IMR-90 (cell line): ENCODE measurements around the gene P2RY2. TPM values are rescaled to one million over a fixed set of nuclear protein-coding genes. Genes with fewer than 3 reads are reported as not detected.

Experiments used
- ATAC-seq: fragments of 200-7000 bp; cut with Tn5 transposase; 2 replicates; pipeline ENCODE4 v1.9.1; 2020; ENCODE audit warnings: low read depth, mild to moderate bottlenecking, moderate library complexity
- BruUV-seq: library from RNA; stranded (reverse); fragments of 400-500 nt; replicated peaks from 2 replicates; lab custom pipeline; 2021; lab: Mats Ljungman, UMichigan
- CTCF ChIA-PET: fragments of 300-600 bp; formaldehyde crosslinking; extraction: SDS; loops from one replicate; lab custom pipeline; 2021; ENCODE audit warnings: antibody characterized with exemption; lab: Yijun Ruan, JAX
- POLR2A ChIA-PET: fragments of 300-600 bp; sonication (Branson Sonifier 250); formaldehyde crosslinking; loops from one replicate; lab custom pipeline; 2022; ENCODE audit warnings: antibody characterized with exemption; ENCODE audit not compliant: unreplicated experiment; lab: Charles Lee
- DNase-seq: peaks from one replicate; pipeline ENCODE4 v3.0.0; 2013
- H2AFZ ChIP-seq: replicated peaks from 2 replicates; pipeline ENCODE3; 2013; ENCODE audit warnings: low read length, mild to moderate bottlenecking; ENCODE audit not compliant: poor library complexity
- H2AK5ac ChIP-seq: 2 replicates; pipeline ENCODE4 v1.6.1; 2013; ENCODE audit warnings: low read depth, low read length, inconsistent platforms
- H2AK9ac ChIP-seq: replicated peaks from 2 replicates; pipeline ENCODE3; 2013; ENCODE audit warnings: mild to moderate bottlenecking, low read depth, low read length, moderate library complexity; ENCODE audit not compliant: poor library complexity
- H2BK120ac ChIP-seq: 2 replicates; pipeline ENCODE4 v1.6.1; 2013; ENCODE audit warnings: low read depth, low read length, inconsistent platforms
- H2BK15ac ChIP-seq: 3 replicates; pipeline ENCODE4 v1.6.1; 2013; ENCODE audit warnings: low read depth, low read length, inconsistent platforms
- H2BK20ac ChIP-seq: 2 replicates; pipeline ENCODE4 v1.6.1; 2013; ENCODE audit warnings: low read depth, mild to moderate bottlenecking, inconsistent platforms, low read length, moderate library complexity
- H2BK5ac ChIP-seq: 2 replicates; pipeline ENCODE4 v1.6.1; 2013; ENCODE audit warnings: mild to moderate bottlenecking, low read depth, low read length, inconsistent platforms; ENCODE audit not compliant: poor library complexity, severe bottlenecking
- H3K14ac ChIP-seq: replicated peaks from 2 replicates; pipeline ENCODE4 v1.6.1; 2013; ENCODE audit warnings: low read depth, low read length, inconsistent platforms
- H3K18ac ChIP-seq: 2 replicates; pipeline ENCODE4 v1.6.1; 2013; ENCODE audit warnings: low read depth, low read length, control low read depth
- H3K23ac ChIP-seq: 2 replicates; pipeline ENCODE4 v1.6.1; 2013; ENCODE audit warnings: low read depth, low read length, inconsistent platforms
- H3K27ac ChIP-seq: 2 replicates; pipeline ENCODE4 v1.5.1; 2013; ENCODE audit warnings: mild to moderate bottlenecking, control low read depth, low read length; ENCODE audit not compliant: insufficient read depth
- H3K27me3 ChIP-seq: 2 replicates; pipeline ENCODE4 v1.6.1; 2013; ENCODE audit warnings: low read length; ENCODE audit not compliant: control insufficient read depth, insufficient read depth
- H3K36me3 ChIP-seq: 2 replicates; pipeline ENCODE4 v1.6.1; 2013; ENCODE audit warnings: low read length, mixed read lengths; ENCODE audit not compliant: control insufficient read depth, insufficient read depth
- H3K4ac ChIP-seq: 2 replicates; pipeline ENCODE4 v1.6.1; 2013; ENCODE audit warnings: low read depth, low read length, inconsistent platforms
- H3K4me1 ChIP-seq: 2 replicates; pipeline ENCODE4 v1.6.1; 2013; ENCODE audit warnings: low read length, mixed read lengths; ENCODE audit not compliant: control insufficient read depth, insufficient read depth
- H3K4me2 ChIP-seq: 2 replicates; pipeline ENCODE4 v1.6.1; 2013; ENCODE audit warnings: low read depth, mild to moderate bottlenecking, control low read depth, low read length, moderate library complexity
- H3K4me3 ChIP-seq: 2 replicates; pipeline ENCODE4 v1.5.1; 2013; ENCODE audit warnings: low read depth, mild to moderate bottlenecking, control low read depth, low read length, moderate library complexity; ENCODE audit not compliant: insufficient read depth
- H3K56ac ChIP-seq: 2 replicates; pipeline ENCODE4 v1.6.1; 2013; ENCODE audit warnings: low read length, inconsistent platforms; ENCODE audit not compliant: insufficient read depth; ENCODE audit errors: extremely low read depth
- H3K79me1 ChIP-seq, 2 experiments: 2 replicates each; pipeline ENCODE4 v1.6.1; 2013; ENCODE audit warnings: low read length in 2 of 2, inconsistent platforms in 1 of 2, low read depth in 1 of 2
- H3K9ac ChIP-seq: 2 replicates; pipeline ENCODE4 v1.6.1; 2013; ENCODE audit warnings: low read depth, low read length, control low read depth
- H3K9me1 ChIP-seq: 2 replicates; pipeline ENCODE4 v1.6.1; 2013; ENCODE audit warnings: low read length, inconsistent platforms; ENCODE audit not compliant: insufficient read depth
- H3K9me3 ChIP-seq: 2 replicates; pipeline ENCODE4 v1.6.1; 2013; ENCODE audit warnings: low read length; ENCODE audit not compliant: control insufficient read depth, insufficient read depth
- H4K20me1 ChIP-seq: 2 replicates; pipeline ENCODE4 v1.6.1; 2013; ENCODE audit warnings: low read length, inconsistent platforms; ENCODE audit not compliant: insufficient read depth
- H4K5ac ChIP-seq: 2 replicates; pipeline ENCODE4 v1.6.1; 2013; ENCODE audit warnings: mild to moderate bottlenecking, low read depth, low read length, control low read depth
- H4K8ac ChIP-seq, 2 experiments: 2 replicates each; pipeline ENCODE4 v1.6.1; 2013; ENCODE audit warnings: low read depth in 2 of 2, low read length in 2 of 2, control low read depth in 1 of 2, inconsistent platforms in 1 of 2
- H4K91ac ChIP-seq: 2 replicates; pipeline ENCODE4 v1.6.1; 2013; ENCODE audit warnings: low read depth, low read length, inconsistent platforms; ENCODE audit not compliant: insufficient read depth
- BHLHE40 ChIP-seq: fragments of 150-350 bp; IDR thresholded peaks from 2 replicates; pipeline ENCODE4 v1.6.1; 2016; ENCODE audit warnings: mild to moderate bottlenecking, low read depth, low read length
- CEBPB ChIP-seq: IDR thresholded peaks from 2 replicates; pipeline ENCODE4 v1.6.1; 2012; ENCODE audit warnings: low read depth, low read length, improper control_type of control experiment
- MAFK ChIP-seq: IDR thresholded peaks from 2 replicates; pipeline ENCODE4 v1.6.1; 2012; ENCODE audit warnings: low read depth, low read length, improper control_type of control experiment
- MAZ ChIP-seq: IDR thresholded peaks from 2 replicates; pipeline ENCODE4 v1.6.1; 2012; ENCODE audit warnings: low read depth, mild to moderate bottlenecking, low read length, improper control_type of control experiment, moderate library complexity, borderline replicate concordance
- MXI1 ChIP-seq: IDR thresholded peaks from 2 replicates; pipeline ENCODE4 v1.6.1; 2012; ENCODE audit warnings: low read depth, mild to moderate bottlenecking, low read length, moderate library complexity, borderline replicate concordance
- NFE2L2 ChIP-seq: fragments of 150-350 bp; IDR thresholded peaks from 2 replicates; pipeline ENCODE4 v1.6.1; 2016; ENCODE audit warnings: low read depth, mild to moderate bottlenecking, low read length
- POLR2A ChIP-seq: IDR thresholded peaks from 2 replicates; pipeline ENCODE4 v1.6.1; 2012; ENCODE audit warnings: mild to moderate bottlenecking, low read depth, low read length
- RFX5 ChIP-seq: IDR thresholded peaks from 2 replicates; pipeline ENCODE4 v1.8.0; 2012; ENCODE audit warnings: low read depth, mild to moderate bottlenecking, low read length, moderate library complexity
- SMC3 ChIP-seq: fragments of 150-350 bp; IDR thresholded peaks from 2 replicates; pipeline ENCODE4 v1.6.1; 2016; ENCODE audit warnings: low read depth, mild to moderate bottlenecking, antibody characterized with exemption, low read length, moderate library complexity
- WGBS, 2 experiments: methylation state at CpG; one replicate each; pipeline versions ENCODE4 v1.1.5 to v1.1.7; 2013; ENCODE audit warnings: missing lambda C conversion rate in 2 of 2; ENCODE audit not compliant: insufficient read length in 1 of 2; ENCODE audit errors: extremely low coverage in 2 of 2; 5-methylcytosine and 5-hydroxymethylcytosine counted together
- dilution Hi-C: fragments of 300-500 bp; cut with HindIII; formaldehyde crosslinking; loops from one replicate; pipeline ENCODE4 v1.14.3; 2018; ENCODE audit warnings: low sequenced_read_pairs; ENCODE audit not compliant: unreplicated experiment
- in situ Hi-C: fragments of 300-500 bp; cut with MboI; formaldehyde crosslinking; loops from 3 replicates; pipeline ENCODE4 v1.14.3; 2019; ENCODE audit warnings: low sequenced_read_pairs, inconsistent platforms, mixed read lengths
- intact Hi-C: fragments of 100-400 bp; cut with micrococcal nuclease; formaldehyde crosslinking; loops from 2 replicates; pipeline ENCODE4 v1.10.0; 2022
- polyA plus RNA-seq, 3 experiments: library from polyadenylated mRNA; depleted of rRNA; stranded (reverse); fragments of >200 nt; gene quantifications; 2 replicates each; pipeline ENCODE4 v1.2.3, GENCODE V29; 2012; ENCODE audit warnings: low replicate concordance in 1 of 3
- total RNA-seq: library from RNA; depleted of rRNA; stranded (reverse); fragments of >200 nt; gene quantifications from 2 replicates; pipeline ENCODE4 v1.2.3, GENCODE V29; 2012
- TF ChIP-seq, protein P1 (sequence below): fragments of 150-350 bp; IDR thresholded peaks from 2 replicates; pipeline ENCODE4 v1.6.1; 2016; ENCODE audit warnings: low read depth, mild to moderate bottlenecking, low read length, moderate library complexity, borderline replicate concordance
- TF ChIP-seq, protein P2 (sequence below): conservative IDR thresholded peaks from 2 replicates; pipeline ENCODE4 v1.5.1; 2012; ENCODE audit warnings: mild to moderate bottlenecking, low read depth, low read length, improper control_type of control experiment

P2RY2 gene
- total and polyA plus RNA-seq, 2 of the 4 experiments (the other 2 are of a cell fraction) = not detected

DNA sequence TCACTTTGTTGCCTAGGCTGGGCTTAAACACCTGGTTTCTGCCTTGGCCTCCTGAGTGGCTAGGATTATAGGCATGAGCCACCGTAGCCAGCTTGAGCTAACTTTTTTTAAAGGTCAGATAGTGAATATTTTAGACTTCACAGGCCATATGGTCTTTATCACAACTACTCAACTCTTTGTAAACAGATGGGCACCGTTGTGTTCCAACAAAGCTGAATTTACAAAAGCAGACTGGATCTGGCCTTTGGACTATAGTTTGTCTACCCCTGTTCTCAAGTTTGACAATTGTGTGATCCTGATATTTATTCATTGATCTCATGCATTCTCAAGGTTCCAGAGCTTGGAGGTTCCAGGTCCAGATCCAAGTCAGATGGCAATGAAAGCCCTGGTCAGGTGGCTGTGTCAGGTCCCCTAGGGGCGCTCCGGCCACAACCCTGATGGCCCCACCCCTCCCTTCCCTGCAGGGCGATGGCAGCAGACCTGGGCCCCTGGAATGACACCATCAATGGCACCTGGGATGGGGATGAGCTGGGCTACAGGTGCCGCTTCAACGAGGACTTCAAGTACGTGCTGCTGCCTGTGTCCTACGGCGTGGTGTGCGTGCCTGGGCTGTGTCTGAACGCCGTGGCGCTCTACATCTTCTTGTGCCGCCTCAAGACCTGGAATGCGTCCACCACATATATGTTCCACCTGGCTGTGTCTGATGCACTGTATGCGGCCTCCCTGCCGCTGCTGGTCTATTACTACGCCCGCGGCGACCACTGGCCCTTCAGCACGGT, 15.8 kb downstream of the P2RY2 start:
- DNase-seq = no peak

More for the DNA sequence above, 15.8 kb downstream of the P2RY2 start:
- POLR2A ChIA-PET = no interaction called here
- Histone ChIP-seq H4K5ac (no peak overlapping the region), H4K91ac (no peak overlapping the region), H2AK9ac (no peak overlapping the region), H3K18ac (no peak overlapping the region), H4K8ac (no peak overlapping the region), H3K56ac (no peak overlapping the region), H2AK5ac (peak overlapping the region; percentile 20; the same call in 1 of the 2 replicates), H3K23ac (no peak overlapping the region), H3K9ac (no peak overlapping the region), H2BK5ac (no peak overlapping the region), H3K14ac (no peak overlapping the region), H3K4me2 (no peak overlapping the region), H3K4me3 (no peak overlapping the region), H3K9me1 (peaks cover 7% of the 10 kb centered on the region), H2BK120ac (no peak overlapping the region), H3K9me3 (no peaks in the 10 kb centered on the region), H3K4me1 (peaks cover 21% of the 10 kb centered on the region; the same call in 1 of the 2 replicates), H3K27ac (no peak overlapping the region), H3K79me1 (no peaks in the 10 kb centered on the region), H3K4ac (no peak overlapping the region), H2BK15ac (no peak overlapping the region), H4K20me1 (no peaks in the 10 kb centered on the region), H3K27me3 (no peaks in the 10 kb centered on the region; the same call in 1 of the 2 replicates), H3K36me3 (no peaks in the 10 kb centered on the region), H2BK20ac (no peak overlapping the region), H2AFZ (no peak overlapping the region)
- CTCF ChIA-PET = interaction anchor here (0.9 to 1.2 kb wide), 2 partner anchors 9 to 14 kb away, joined by 4 read pairs; no protein-coding TSS in a partner anchor
- dilution Hi-C loops = no loop called here
- WGBS, 2 experiments = 93% methylated on average over 19 of the region's 23 CpGs; no CpG with 5 or more reads in 1 of the 2 experiments
- ATAC-seq = no peak
- BruUV-seq = no TSS peak
- intact Hi-C loops = no loop called here
- TF ChIP-seq MAFK (no peak), BHLHE40 (no peak), POLR2A (no peak), MXI1 (no peak), RFX5 (no peak), MAZ (no peak), SMC3 (no peak), NFE2L2 (no peak), CEBPB (no peak)
- TF ChIP-seq, protein P1, sequence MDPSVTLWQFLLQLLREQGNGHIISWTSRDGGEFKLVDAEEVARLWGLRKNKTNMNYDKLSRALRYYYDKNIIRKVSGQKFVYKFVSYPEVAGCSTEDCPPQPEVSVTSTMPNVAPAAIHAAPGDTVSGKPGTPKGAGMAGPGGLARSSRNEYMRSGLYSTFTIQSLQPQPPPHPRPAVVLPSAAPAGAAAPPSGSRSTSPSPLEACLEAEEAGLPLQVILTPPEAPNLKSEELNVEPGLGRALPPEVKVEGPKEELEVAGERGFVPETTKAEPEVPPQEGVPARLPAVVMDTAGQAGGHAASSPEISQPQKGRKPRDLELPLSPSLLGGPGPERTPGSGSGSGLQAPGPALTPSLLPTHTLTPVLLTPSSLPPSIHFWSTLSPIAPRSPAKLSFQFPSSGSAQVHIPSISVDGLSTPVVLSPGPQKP = no peak
- TF ChIP-seq, protein P2, sequence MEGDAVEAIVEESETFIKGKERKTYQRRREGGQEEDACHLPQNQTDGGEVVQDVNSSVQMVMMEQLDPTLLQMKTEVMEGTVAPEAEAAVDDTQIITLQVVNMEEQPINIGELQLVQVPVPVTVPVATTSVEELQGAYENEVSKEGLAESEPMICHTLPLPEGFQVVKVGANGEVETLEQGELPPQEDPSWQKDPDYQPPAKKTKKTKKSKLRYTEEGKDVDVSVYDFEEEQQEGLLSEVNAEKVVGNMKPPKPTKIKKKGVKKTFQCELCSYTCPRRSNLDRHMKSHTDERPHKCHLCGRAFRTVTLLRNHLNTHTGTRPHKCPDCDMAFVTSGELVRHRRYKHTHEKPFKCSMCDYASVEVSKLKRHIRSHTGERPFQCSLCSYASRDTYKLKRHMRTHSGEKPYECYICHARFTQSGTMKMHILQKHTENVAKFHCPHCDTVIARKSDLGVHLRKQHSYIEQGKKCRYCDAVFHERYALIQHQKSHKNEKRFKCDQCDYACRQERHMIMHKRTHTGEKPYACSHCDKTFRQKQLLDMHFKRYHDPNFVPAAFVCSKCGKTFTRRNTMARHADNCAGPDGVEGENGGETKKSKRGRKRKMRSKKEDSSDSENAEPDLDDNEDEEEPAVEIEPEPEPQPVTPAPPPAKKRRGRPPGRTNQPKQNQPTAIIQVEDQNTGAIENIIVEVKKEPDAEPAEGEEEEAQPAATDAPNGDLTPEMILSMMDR = no peak
- in situ Hi-C loops = no loop called here
